Kidney epithelial cell (primary cell): ENCODE measurements around the gene LPCAT1. TPM values are rescaled to one million over a fixed set of nuclear protein-coding genes. Genes with fewer than 3 reads are reported as not detected.
"Not testable (repeated sequence)": the region's sequence is repeated elsewhere in the genome, so short reads cannot be mapped to it uniquely, and the experiment has no call there.

Experiments
- DNase-seq: peaks from one replicate; pipeline ENCODE4 v3.0.0-alpha.2; 2010; ENCODE audit warnings: low read depth
- H3K27me3 ChIP-seq: 2 replicates; pipeline ENCODE4 v1.6.0; 2011; ENCODE audit warnings: low read length; ENCODE audit not compliant: control insufficient read depth, insufficient read depth
- H3K36me3 ChIP-seq: 2 replicates; pipeline ENCODE4 v1.5.1; 2011; ENCODE audit warnings: low read length; ENCODE audit not compliant: control insufficient read depth, insufficient read depth
- H3K4me3 ChIP-seq: 2 replicates; pipeline ENCODE4 v1.5.1; 2011; ENCODE audit warnings: low read depth, mild to moderate bottlenecking, control low read depth, low read length
- CTCF ChIP-seq: IDR thresholded peaks from 2 replicates; pipeline ENCODE4 v1.5.1; 2011; ENCODE audit warnings: mild to moderate bottlenecking, moderate library complexity, low read length, control low read depth, inconsistent platforms; ENCODE audit not compliant: insufficient read depth, poor library complexity, severe bottlenecking
- total RNA-seq: library from RNA; depleted of rRNA; stranded (reverse); fragments of >200 nt; gene quantifications from 2 replicates; pipeline ENCODE4 v1.2.3, GENCODE V29; 2015

LPCAT1 gene
- total RNA-seq, 1 donor from 2014 or later: 87.6 TPM

- no peak for TF ChIP-seq CTCF
- no peaks in the 10 kb centered on the region for H3K36me3 ChIP-seq
- no peak overlapping the region for H3K4me3 ChIP-seq
- DNase-seq: no peak
- H3K27me3 ChIP-seq: no peaks in the 10 kb centered on the region
Measured at GRCh38 chr5:1476181-1476966, 47.4 kb downstream of the LPCAT1 start.

- H3K27me3 ChIP-seq, H3K36me3 ChIP-seq, H3K4me3 ChIP-seq, DNase-seq: not testable (repeated sequence)
Measured at GRCh38 chr5:1475544-1475900, 48.2 kb downstream of the LPCAT1 start.

DNA sequence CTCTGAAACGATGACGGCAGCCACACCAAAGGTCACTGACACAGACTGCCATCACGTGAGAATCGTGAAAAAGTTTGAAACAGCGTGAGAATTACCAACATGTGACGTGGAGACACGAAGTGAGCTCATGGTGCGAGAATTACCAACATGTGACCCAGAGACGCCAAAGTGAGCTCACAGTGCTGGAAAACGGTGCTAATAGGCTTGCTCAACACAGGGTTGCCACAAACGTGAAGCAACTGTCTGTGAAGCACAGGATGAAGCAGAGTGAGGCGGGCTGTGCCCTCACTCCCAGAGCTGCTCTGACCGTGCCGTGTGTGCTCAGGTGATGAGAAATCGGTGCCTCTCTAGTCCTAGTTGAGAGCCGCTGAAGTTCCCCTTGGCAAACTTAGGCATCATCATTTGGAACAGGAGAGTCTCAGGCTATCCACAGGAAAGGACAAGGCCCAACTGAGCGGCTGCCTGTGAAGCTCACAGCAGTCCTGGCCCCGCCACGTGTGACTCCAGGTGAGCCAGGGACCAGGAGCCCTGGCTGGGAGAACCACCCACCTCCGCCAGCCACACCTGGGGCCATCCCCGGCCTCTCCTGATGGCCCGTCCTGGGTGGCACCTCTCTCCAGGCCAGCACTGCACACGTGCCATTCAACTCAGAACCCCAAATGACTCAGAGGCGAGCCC, 48.8 kb downstream of the LPCAT1 start:
- H3K36me3 ChIP-seq: no peaks in the 10 kb centered on the region
- TF ChIP-seq CTCF: no peak
- no peak overlapping the region for H3K4me3 ChIP-seq
- DNase-seq: no peak
- H3K27me3 ChIP-seq: no peaks in the 10 kb centered on the region

GRCh38 chr5:1474183-1474839, 49.4 kb downstream of the LPCAT1 start:
- Histone ChIP-seq H3K4me3 (no peak overlapping the region), H3K36me3 (no peaks in the 10 kb centered on the region), H3K27me3 (no peaks in the 10 kb centered on the region)
- DNase-seq: no peak
- no peak for TF ChIP-seq CTCF

DNA sequence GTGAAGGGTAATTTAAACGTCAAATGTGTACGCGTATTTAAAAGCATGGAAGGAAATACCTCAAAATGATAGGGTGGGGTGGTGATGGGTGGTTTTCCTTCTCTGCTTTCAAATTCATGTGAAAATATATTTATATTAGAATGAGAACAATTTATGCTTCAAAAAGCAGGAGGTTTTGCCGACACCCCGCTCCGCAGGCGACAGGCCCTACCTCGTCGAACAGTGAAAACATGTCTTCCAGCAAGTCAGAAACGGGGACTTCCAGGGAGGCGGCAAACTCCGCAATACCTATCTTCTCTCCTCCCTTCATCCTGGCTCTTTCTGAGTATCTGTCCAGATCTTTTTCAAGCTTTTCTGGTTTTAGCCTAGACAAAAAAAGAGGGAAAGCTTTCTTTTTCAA, 50.0 kb downstream of the LPCAT1 start:
- TF ChIP-seq CTCF: no peak
- H3K36me3 ChIP-seq: no peaks in the 10 kb centered on the region
- DNase-seq: no peak
- no peak overlapping the region for H3K4me3 ChIP-seq
- H3K27me3 ChIP-seq: no peaks in the 10 kb centered on the region

DNA sequence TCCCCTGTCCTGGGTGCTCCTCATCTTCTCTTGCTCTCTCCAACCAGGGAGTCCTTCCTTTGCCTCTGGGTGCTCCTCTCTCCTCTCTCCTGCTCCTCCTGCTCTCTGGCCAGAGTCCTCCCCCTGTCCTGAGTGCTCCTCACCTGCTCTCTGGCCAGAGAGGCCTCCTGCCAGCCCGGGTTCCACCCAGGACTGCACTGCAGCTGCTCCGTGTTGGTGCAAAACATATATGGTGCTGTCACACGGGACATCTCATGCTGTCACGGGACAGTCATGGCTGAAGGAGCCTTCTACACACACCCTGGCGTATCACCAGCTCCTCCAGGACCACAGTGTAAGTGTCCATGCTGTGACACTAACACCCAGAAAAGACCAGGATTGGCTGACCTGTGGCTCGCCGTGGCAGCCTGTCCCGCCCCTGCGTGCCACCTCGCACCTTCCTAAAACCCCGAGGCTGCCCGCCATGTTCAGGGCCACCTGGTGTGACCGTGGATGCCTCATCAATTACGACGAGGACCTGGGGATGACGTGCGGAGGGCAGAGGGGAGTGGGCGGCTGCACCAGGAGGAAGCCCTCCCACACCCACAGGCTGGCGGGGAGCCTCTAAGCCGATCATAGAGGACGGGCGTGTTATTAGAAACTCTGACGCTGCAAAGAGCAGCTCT, 50.7 kb downstream of the LPCAT1 start:
- Histone ChIP-seq H3K27me3 (no peaks in the 10 kb centered on the region), H3K36me3 (no peaks in the 10 kb centered on the region), H3K4me3 (no peak overlapping the region)
- TF ChIP-seq CTCF: no peak
- DNase-seq: no peak
